ENCODE results near the gene TATDN2.

Gene TATDN2

DNA sequence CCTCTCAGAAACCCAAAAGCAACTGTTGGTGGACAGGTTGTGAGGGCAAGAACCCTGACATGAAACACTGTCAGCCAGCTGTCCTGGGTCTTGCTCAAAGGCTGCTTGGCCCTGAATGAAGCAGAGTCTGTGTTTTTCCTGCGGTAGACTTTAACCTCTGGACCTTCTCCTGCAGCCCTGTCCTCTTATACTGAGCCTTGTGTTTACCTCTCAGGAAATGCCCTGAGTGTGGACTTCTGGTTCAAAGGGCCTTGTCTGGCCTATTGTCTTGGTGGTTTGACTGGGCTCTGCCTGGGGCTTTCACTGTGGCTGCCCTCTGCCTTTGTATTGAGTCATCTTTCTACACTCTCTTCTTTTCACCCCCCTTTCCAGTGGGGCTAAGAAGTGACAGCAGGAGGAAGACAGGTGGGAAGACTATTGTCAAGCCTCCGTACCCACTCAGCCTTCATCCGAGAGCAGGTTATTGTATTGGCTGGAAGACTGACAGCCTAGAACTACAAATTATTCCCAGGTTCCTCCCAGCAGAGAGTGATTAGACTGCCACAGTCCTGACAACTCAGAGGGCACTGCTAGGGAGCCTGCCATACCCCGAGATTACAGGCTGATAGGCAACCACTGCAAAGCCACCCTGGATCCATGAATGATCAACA lies 69.2 kb downstream of the TATDN2 start:
- no peak for DNase-seq (ENCODE audit: low read depth in 2 of 2)

DNA sequence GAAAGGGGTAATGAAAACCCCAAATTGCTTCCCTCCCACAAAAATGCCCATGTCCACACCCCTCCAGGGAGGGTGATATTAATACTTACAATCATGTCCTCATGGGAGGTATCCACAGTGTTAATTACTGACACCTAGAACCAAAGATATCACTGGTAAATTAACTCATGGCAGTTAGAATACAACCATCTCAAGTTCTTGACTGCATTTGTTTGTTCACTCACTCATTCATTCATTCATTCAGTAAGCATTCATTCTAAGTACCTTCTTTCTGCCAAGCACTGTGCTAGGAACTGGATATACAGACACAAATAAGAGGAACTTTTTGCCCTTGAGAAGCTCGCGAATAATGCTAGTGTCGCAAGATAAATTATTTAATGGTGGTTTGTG lies 69.7 kb downstream of the TATDN2 start:
- no peak for DNase-seq (ENCODE audit: low read depth in 2 of 2)

GRCh38 chr3:10319251-10319650 lies 71.0 kb downstream of the TATDN2 start:
- DNase-seq (ENCODE audit: low read depth in 2 of 2): no peak

- no peak for DNase-seq (ENCODE audit: low read depth in 2 of 2)
Measured at GRCh38 chr3:10319804-10320203, 71.5 kb downstream of the TATDN2 start.

DNA sequence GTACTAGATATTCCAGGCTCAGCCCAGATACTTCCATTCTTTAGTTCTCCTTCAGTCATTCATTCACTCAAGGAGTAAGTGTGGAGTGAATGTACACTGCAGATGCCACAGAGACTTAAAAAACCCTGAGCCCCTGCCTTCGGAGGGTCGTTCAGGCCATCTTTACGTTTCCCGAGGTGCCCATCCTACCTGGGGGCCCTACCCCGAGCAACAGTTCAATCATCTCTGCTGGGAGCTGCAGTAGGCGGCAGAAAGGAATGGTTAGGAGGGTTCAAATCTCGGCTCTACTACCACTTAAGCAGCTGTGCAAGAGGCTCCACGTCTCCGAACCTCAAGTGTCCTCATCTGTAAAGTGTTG lies 72.0 kb downstream of the TATDN2 start:
- DNase-seq (ENCODE audit: low read depth in 2 of 2): no peak

GRCh38 chr3:10321630-10322351 lies 73.5 kb downstream of the TATDN2 start:
- DNase-seq (ENCODE audit: low read depth in 2 of 2): no peak

DNA sequence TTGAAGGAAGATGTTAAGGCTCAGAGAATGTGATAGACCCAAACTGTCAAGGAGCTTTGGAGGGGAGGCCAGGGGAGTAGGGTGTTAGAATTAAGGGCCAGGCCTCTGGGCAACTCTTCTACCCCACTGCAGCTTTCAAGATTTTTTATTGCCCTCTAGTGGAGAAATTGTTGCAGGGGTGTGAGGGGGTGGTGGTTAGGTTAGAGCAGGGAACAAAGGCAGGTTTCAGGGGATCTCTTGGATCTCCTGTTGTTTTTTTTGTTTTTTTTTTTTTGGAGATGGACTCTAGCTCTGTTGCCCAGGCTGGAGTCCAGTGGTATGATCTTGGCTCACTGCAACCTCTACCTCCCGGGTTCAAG lies 74.1 kb downstream of the TATDN2 start:
- no peak for DNase-seq (ENCODE audit: low read depth in 2 of 2)

- no peak for DNase-seq (ENCODE audit: low read depth in 2 of 2)
Measured at GRCh38 chr3:10327592-10327991, 79.3 kb downstream of the TATDN2 start.

- DNase-seq (ENCODE audit: low read depth in 2 of 2): no peak
Measured at GRCh38 chr3:10328460-10329071, 80.3 kb downstream of the TATDN2 start.

GRCh38 chr3:10329495-10330015 lies 81.3 kb downstream of the TATDN2 start:
- no peak for DNase-seq (ENCODE audit: low read depth in 2 of 2)

- DNase-seq (ENCODE audit: low read depth in 2 of 2): no peak
Measured at GRCh38 chr3:10330319-10330718, 82.1 kb downstream of the TATDN2 start.
